ENCODE measurements around the gene TLN1.

Gene TLN1

DNA sequence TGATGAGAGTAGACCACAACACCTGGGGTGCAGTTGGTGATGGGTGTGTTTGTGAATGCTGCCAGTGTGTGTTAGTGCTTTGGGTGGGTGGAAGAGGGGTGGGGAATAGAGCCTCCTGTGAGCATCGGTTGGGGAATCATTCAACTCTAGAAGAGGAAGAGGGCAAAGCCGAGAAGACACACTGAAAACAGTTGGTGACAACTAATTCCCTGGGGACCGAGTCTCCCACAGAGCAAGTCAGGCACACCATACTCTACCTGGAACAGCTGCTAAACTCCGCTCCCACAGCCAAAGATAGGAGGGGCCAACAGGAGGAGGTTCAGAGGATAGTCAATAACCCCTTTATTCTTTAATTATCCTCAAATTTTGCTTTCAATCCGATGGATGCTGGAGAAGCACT, 65.4 kb downstream of the TLN1 start:
- TF ChIP-seq, protein P1, sequence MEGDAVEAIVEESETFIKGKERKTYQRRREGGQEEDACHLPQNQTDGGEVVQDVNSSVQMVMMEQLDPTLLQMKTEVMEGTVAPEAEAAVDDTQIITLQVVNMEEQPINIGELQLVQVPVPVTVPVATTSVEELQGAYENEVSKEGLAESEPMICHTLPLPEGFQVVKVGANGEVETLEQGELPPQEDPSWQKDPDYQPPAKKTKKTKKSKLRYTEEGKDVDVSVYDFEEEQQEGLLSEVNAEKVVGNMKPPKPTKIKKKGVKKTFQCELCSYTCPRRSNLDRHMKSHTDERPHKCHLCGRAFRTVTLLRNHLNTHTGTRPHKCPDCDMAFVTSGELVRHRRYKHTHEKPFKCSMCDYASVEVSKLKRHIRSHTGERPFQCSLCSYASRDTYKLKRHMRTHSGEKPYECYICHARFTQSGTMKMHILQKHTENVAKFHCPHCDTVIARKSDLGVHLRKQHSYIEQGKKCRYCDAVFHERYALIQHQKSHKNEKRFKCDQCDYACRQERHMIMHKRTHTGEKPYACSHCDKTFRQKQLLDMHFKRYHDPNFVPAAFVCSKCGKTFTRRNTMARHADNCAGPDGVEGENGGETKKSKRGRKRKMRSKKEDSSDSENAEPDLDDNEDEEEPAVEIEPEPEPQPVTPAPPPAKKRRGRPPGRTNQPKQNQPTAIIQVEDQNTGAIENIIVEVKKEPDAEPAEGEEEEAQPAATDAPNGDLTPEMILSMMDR (IDR thresholded peaks at IDR 0.05), result no peak
- Histone ChIP-seq H3K4me3 (no peak overlapping the region), H3K27ac (no peak overlapping the region)
- DNase-seq (ENCODE audit: low spot score), result no peak

DNA sequence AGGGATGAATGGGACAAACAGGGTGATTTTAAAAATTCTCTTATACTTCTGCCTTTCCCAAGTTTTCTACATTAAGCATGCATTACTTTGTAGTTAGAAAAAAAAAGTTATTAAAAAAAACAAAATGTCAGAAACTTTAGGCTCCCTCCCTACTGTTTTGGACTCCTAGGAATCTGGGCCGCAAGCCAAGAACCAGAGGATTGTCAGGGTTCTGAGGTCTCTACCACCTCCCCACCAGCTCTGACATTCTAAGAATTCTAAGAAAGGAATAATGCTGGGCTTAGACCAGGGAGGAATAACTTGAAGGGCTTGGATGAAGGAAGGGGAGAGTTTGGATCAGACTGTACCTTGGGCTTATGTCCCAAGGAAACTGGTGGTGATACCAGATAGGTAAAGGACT, 66.0 kb downstream of the TLN1 start:
- H3K4me3 ChIP-seq, result no peak overlapping the region
- DNase-seq (ENCODE audit: low spot score), result no peak
- no peak overlapping the region for H3K27ac ChIP-seq
- TF ChIP-seq, protein P1 (IDR thresholded peaks at IDR 0.05), result no peak

DNA sequence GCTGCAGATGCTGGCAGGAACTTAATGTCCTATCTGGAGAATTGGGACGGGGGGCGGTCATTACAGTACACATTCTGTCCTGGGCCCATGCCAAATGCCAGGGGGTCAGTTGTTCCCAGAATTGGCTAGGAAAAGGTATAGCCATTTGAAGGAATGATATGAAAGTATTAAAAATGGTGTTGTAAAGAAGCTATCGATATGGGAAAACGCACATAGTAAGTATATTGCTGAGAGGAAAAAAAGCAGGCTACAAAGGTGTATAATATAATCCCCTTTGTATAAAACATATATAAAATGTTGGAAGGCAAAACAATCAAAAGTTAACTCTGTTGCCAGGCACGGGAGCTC, 66.5 kb downstream of the TLN1 start:
- H3K4me3 ChIP-seq, result peak overlapping the region; percentile 76
- H3K27ac ChIP-seq, result peak overlapping the region; percentile 99
- DNase-seq (ENCODE audit: low spot score), result no peak
- TF ChIP-seq, protein P1 (IDR thresholded peaks at IDR 0.05), result no peak

DNA sequence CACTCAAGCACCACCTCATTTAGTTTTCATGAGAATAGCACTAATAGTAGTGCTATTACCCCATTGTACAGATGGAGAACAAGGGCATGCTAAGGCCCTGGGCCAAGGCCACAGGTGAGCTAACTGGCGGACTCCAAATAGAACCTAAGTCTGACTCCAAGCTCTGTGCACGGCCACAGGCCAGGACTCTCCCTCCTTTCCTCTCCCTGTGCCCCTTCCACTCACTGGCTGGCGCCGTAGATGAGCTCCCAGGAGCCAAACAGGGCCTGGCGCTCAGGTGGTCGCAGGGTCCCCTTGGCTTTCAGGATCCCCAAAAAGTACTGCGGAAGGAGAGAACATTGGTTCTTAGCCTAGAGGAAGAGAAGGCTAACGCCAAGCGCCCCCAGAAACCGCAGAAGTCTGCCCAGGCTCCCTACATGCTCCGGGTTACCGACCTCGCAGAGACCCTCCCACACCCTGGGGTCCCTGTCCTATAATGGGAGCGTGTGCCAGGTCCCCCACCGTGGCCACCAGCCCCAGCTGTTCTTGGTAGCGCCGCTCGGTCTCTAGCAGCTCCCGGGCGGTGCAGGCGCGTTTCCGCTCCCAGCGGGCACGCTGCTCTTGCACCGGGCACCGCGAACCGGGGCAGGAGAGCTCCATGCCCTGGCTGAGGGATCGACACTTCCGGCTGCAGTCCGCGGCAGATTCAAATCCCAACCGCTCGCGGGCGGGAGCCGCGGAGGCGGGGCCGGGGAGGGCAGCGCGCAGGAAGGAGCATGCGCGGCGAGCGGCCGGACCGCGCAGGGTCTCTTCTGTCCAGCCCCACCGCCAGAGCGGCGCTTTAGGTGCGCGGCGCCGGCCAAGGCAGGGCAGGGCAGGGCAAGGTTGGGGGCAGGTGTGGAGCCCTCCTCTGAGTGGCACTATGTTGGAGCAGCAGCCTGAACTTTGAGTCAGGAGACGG, 67.2 kb downstream of the TLN1 start, which contains the start of gene ARHGEF39:
Gene ARHGEF39, minus strand, starts transcription at position 665 of the 940 bp plus-strand sequence. Its CDS starts 26 bp downstream, at position 639.
- peak within 1 kb of the TSS; percentile 99 for H3K27ac ChIP-seq
- peak within 1 kb of the TSS; percentile 76 for H3K4me3 ChIP-seq
- DNase-seq (ENCODE audit: low spot score), result no peak
- TF ChIP-seq, protein P1 (IDR thresholded peaks at IDR 0.05), result no peak

DNA sequence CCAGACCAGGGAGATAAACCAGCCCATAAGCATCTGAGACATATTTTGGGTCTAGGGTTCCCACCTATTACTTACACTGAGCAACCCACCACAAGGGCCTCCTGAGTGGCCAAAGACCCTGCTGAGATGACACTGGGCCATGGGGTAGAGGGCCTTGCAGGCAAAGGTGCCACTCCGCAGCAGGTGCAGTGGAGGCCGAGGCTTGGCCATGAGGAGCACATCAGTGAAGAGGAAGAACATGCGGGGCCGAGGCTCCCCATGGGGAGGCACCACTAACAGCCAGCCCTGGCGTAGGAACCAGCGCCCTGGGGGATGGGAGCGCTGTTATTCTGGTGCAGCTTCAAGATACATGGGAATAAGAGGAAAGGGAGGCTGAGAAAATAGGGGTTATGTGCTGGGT, 69.6 kb downstream of the TLN1 start:
- TF ChIP-seq, protein P1 (IDR thresholded peaks at IDR 0.05), result no peak
- no peak for DNase-seq (ENCODE audit: low spot score)
- H3K27ac ChIP-seq, result peak overlapping the region; percentile 99
- H3K4me3 ChIP-seq, result no peak overlapping the region

DNA sequence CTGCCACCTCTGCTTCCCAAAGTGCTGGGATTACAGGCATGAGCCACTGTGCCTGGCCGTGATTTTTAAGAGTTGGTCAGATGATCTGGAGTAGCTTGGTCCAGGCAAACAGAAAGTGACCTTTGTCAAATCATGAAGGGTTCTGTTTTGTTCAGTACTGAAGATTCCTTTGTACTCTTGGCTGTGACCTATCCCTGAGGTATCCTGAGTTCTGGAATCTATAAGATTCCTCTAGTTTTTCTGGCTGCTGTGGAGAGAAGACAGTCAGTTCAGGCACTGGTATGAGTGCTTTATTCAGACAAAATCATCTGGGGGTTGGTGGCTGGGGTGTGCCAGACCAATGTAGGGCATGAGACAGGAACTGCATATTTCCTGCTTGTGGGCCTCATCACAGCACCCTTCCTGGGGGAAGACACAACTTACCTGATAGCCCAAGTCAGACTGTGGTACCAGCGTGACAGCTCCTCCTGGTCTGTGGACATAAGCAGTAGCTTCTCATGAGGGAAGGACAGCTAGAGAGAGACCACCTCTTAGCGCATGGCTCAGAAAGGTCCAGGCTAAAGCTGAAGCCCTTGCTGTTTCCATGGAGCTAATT, 70.1 kb downstream of the TLN1 start:
- TF ChIP-seq, protein P1 (IDR thresholded peaks at IDR 0.05), result no peak
- Histone ChIP-seq H3K4me3 (no peak overlapping the region), H3K27ac (peak overlapping the region; percentile 99)
- DNase-seq (ENCODE audit: low spot score), result no peak

Data from coronary artery (tissue), 2 donors.